IMR-90 (cell line): ENCODE measurements around the gene RNH1. TPM values are rescaled to one million over a fixed set of nuclear protein-coding genes. Genes with fewer than 3 reads are reported as not detected.

Experiments
- ATAC-seq: fragments of 200-7000 bp; cut with Tn5 transposase; 2 replicates; pipeline ENCODE4 v1.9.1; 2020; ENCODE audit warnings: low read depth, mild to moderate bottlenecking, moderate library complexity
- BruUV-seq: library from RNA; stranded (reverse); fragments of 400-500 nt; replicated peaks from 2 replicates; lab custom pipeline; 2021; lab: Mats Ljungman, UMichigan
- CTCF ChIA-PET: fragments of 300-600 bp; formaldehyde crosslinking; extraction: SDS; loops from one replicate; lab custom pipeline; 2021; ENCODE audit warnings: antibody characterized with exemption; lab: Yijun Ruan, JAX
- POLR2A ChIA-PET: fragments of 300-600 bp; sonication (Branson Sonifier 250); formaldehyde crosslinking; loops from one replicate; lab custom pipeline; 2022; ENCODE audit warnings: antibody characterized with exemption; ENCODE audit not compliant: unreplicated experiment; lab: Charles Lee
- DNase-seq: peaks from one replicate; pipeline ENCODE4 v3.0.0; 2013
- H2AFZ ChIP-seq: replicated peaks from 2 replicates; pipeline ENCODE3; 2013; ENCODE audit warnings: low read length, mild to moderate bottlenecking; ENCODE audit not compliant: poor library complexity
- H2AK5ac ChIP-seq: 2 replicates; pipeline ENCODE4 v1.6.1; 2013; ENCODE audit warnings: low read depth, low read length, inconsistent platforms
- H2AK9ac ChIP-seq: replicated peaks from 2 replicates; pipeline ENCODE3; 2013; ENCODE audit warnings: mild to moderate bottlenecking, low read depth, low read length, moderate library complexity; ENCODE audit not compliant: poor library complexity
- H2BK120ac ChIP-seq: 2 replicates; pipeline ENCODE4 v1.6.1; 2013; ENCODE audit warnings: low read depth, low read length, inconsistent platforms
- H2BK15ac ChIP-seq: 3 replicates; pipeline ENCODE4 v1.6.1; 2013; ENCODE audit warnings: low read depth, low read length, inconsistent platforms
- H2BK20ac ChIP-seq: 2 replicates; pipeline ENCODE4 v1.6.1; 2013; ENCODE audit warnings: low read depth, mild to moderate bottlenecking, inconsistent platforms, low read length, moderate library complexity
- H2BK5ac ChIP-seq: 2 replicates; pipeline ENCODE4 v1.6.1; 2013; ENCODE audit warnings: mild to moderate bottlenecking, low read depth, low read length, inconsistent platforms; ENCODE audit not compliant: poor library complexity, severe bottlenecking
- H3K14ac ChIP-seq: replicated peaks from 2 replicates; pipeline ENCODE4 v1.6.1; 2013; ENCODE audit warnings: low read depth, low read length, inconsistent platforms
- H3K18ac ChIP-seq: 2 replicates; pipeline ENCODE4 v1.6.1; 2013; ENCODE audit warnings: low read depth, low read length, control low read depth
- H3K23ac ChIP-seq: 2 replicates; pipeline ENCODE4 v1.6.1; 2013; ENCODE audit warnings: low read depth, low read length, inconsistent platforms
- H3K27ac ChIP-seq: 2 replicates; pipeline ENCODE4 v1.5.1; 2013; ENCODE audit warnings: mild to moderate bottlenecking, control low read depth, low read length; ENCODE audit not compliant: insufficient read depth
- H3K27me3 ChIP-seq: 2 replicates; pipeline ENCODE4 v1.6.1; 2013; ENCODE audit warnings: low read length; ENCODE audit not compliant: control insufficient read depth, insufficient read depth
- H3K36me3 ChIP-seq: 2 replicates; pipeline ENCODE4 v1.6.1; 2013; ENCODE audit warnings: low read length, mixed read lengths; ENCODE audit not compliant: control insufficient read depth, insufficient read depth
- H3K4ac ChIP-seq: 2 replicates; pipeline ENCODE4 v1.6.1; 2013; ENCODE audit warnings: low read depth, low read length, inconsistent platforms
- H3K4me1 ChIP-seq: 2 replicates; pipeline ENCODE4 v1.6.1; 2013; ENCODE audit warnings: low read length, mixed read lengths; ENCODE audit not compliant: control insufficient read depth, insufficient read depth
- H3K4me2 ChIP-seq: 2 replicates; pipeline ENCODE4 v1.6.1; 2013; ENCODE audit warnings: low read depth, mild to moderate bottlenecking, control low read depth, low read length, moderate library complexity
- H3K4me3 ChIP-seq: 2 replicates; pipeline ENCODE4 v1.5.1; 2013; ENCODE audit warnings: low read depth, mild to moderate bottlenecking, control low read depth, low read length, moderate library complexity; ENCODE audit not compliant: insufficient read depth
- H3K56ac ChIP-seq: 2 replicates; pipeline ENCODE4 v1.6.1; 2013; ENCODE audit warnings: low read length, inconsistent platforms; ENCODE audit not compliant: insufficient read depth; ENCODE audit errors: extremely low read depth
- H3K79me1 ChIP-seq, 2 experiments: 2 replicates each; pipeline ENCODE4 v1.6.1; 2013; ENCODE audit warnings: low read length in 2 of 2, inconsistent platforms in 1 of 2, low read depth in 1 of 2
- H3K9ac ChIP-seq: 2 replicates; pipeline ENCODE4 v1.6.1; 2013; ENCODE audit warnings: low read depth, low read length, control low read depth
- H3K9me1 ChIP-seq: 2 replicates; pipeline ENCODE4 v1.6.1; 2013; ENCODE audit warnings: low read length, inconsistent platforms; ENCODE audit not compliant: insufficient read depth
- H3K9me3 ChIP-seq: 2 replicates; pipeline ENCODE4 v1.6.1; 2013; ENCODE audit warnings: low read length; ENCODE audit not compliant: control insufficient read depth, insufficient read depth
- H4K20me1 ChIP-seq: 2 replicates; pipeline ENCODE4 v1.6.1; 2013; ENCODE audit warnings: low read length, inconsistent platforms; ENCODE audit not compliant: insufficient read depth
- H4K5ac ChIP-seq: 2 replicates; pipeline ENCODE4 v1.6.1; 2013; ENCODE audit warnings: mild to moderate bottlenecking, low read depth, low read length, control low read depth
- H4K8ac ChIP-seq, 2 experiments: 2 replicates each; pipeline ENCODE4 v1.6.1; 2013; ENCODE audit warnings: low read depth in 2 of 2, low read length in 2 of 2, control low read depth in 1 of 2, inconsistent platforms in 1 of 2
- H4K91ac ChIP-seq: 2 replicates; pipeline ENCODE4 v1.6.1; 2013; ENCODE audit warnings: low read depth, low read length, inconsistent platforms; ENCODE audit not compliant: insufficient read depth
- BHLHE40 ChIP-seq: fragments of 150-350 bp; IDR thresholded peaks from 2 replicates; pipeline ENCODE4 v1.6.1; 2016; ENCODE audit warnings: mild to moderate bottlenecking, low read depth, low read length
- CEBPB ChIP-seq: IDR thresholded peaks from 2 replicates; pipeline ENCODE4 v1.6.1; 2012; ENCODE audit warnings: low read depth, low read length, improper control_type of control experiment
- CHD1 ChIP-seq: IDR thresholded peaks from 2 replicates; pipeline ENCODE4 v1.6.1; 2012; ENCODE audit warnings: low read depth, low read length, improper control_type of control experiment
- FOS ChIP-seq: fragments of 150-350 bp; IDR thresholded peaks from 2 replicates; pipeline ENCODE4 v1.6.1; 2016; ENCODE audit warnings: low read depth, low read length
- MAFK ChIP-seq: IDR thresholded peaks from 2 replicates; pipeline ENCODE4 v1.6.1; 2012; ENCODE audit warnings: low read depth, low read length, improper control_type of control experiment
- MAZ ChIP-seq: IDR thresholded peaks from 2 replicates; pipeline ENCODE4 v1.6.1; 2012; ENCODE audit warnings: low read depth, mild to moderate bottlenecking, low read length, improper control_type of control experiment, moderate library complexity, borderline replicate concordance
- MXI1 ChIP-seq: IDR thresholded peaks from 2 replicates; pipeline ENCODE4 v1.6.1; 2012; ENCODE audit warnings: low read depth, mild to moderate bottlenecking, low read length, moderate library complexity, borderline replicate concordance
- NFE2L2 ChIP-seq: fragments of 150-350 bp; IDR thresholded peaks from 2 replicates; pipeline ENCODE4 v1.6.1; 2016; ENCODE audit warnings: low read depth, mild to moderate bottlenecking, low read length
- POLR2A ChIP-seq: IDR thresholded peaks from 2 replicates; pipeline ENCODE4 v1.6.1; 2012; ENCODE audit warnings: mild to moderate bottlenecking, low read depth, low read length
- RAD21 ChIP-seq: IDR thresholded peaks from 2 replicates; pipeline ENCODE4 v1.6.1; 2012; ENCODE audit warnings: low read length, improper control_type of control experiment
- RFX5 ChIP-seq: IDR thresholded peaks from 2 replicates; pipeline ENCODE4 v1.8.0; 2012; ENCODE audit warnings: low read depth, mild to moderate bottlenecking, low read length, moderate library complexity
- SMC3 ChIP-seq: fragments of 150-350 bp; IDR thresholded peaks from 2 replicates; pipeline ENCODE4 v1.6.1; 2016; ENCODE audit warnings: low read depth, mild to moderate bottlenecking, antibody characterized with exemption, low read length, moderate library complexity
- WGBS, 2 experiments: methylation state at CpG; one replicate each; pipeline versions ENCODE4 v1.1.5 to v1.1.7; 2013; ENCODE audit warnings: missing lambda C conversion rate in 2 of 2; ENCODE audit not compliant: insufficient read length in 1 of 2; ENCODE audit errors: extremely low coverage in 2 of 2; 5-methylcytosine and 5-hydroxymethylcytosine counted together
- dilution Hi-C: fragments of 300-500 bp; cut with HindIII; formaldehyde crosslinking; loops from one replicate; pipeline ENCODE4 v1.14.3; 2018; ENCODE audit warnings: low sequenced_read_pairs; ENCODE audit not compliant: unreplicated experiment
- in situ Hi-C: fragments of 300-500 bp; cut with MboI; formaldehyde crosslinking; loops from 3 replicates; pipeline ENCODE4 v1.14.3; 2019; ENCODE audit warnings: low sequenced_read_pairs, inconsistent platforms, mixed read lengths
- intact Hi-C: fragments of 100-400 bp; cut with micrococcal nuclease; formaldehyde crosslinking; loops from 2 replicates; pipeline ENCODE4 v1.10.0; 2022
- polyA plus RNA-seq, 3 experiments: library from polyadenylated mRNA; depleted of rRNA; stranded (reverse); fragments of >200 nt; gene quantifications; 2 replicates each; pipeline ENCODE4 v1.2.3, GENCODE V29; 2012; ENCODE audit warnings: low replicate concordance in 1 of 3
- total RNA-seq: library from RNA; depleted of rRNA; stranded (reverse); fragments of >200 nt; gene quantifications from 2 replicates; pipeline ENCODE4 v1.2.3, GENCODE V29; 2012
- TF ChIP-seq, protein P1 (sequence below): fragments of 150-350 bp; IDR thresholded peaks from 2 replicates; pipeline ENCODE4 v1.6.1; 2017; ENCODE audit warnings: mild to moderate bottlenecking, antibody characterized with exemption, low read length, low read depth
- TF ChIP-seq, protein P2 (sequence below): conservative IDR thresholded peaks from 2 replicates; pipeline ENCODE4 v1.5.1; 2012; ENCODE audit warnings: mild to moderate bottlenecking, low read depth, low read length, improper control_type of control experiment

RNH1 gene
- total and polyA plus RNA-seq, 2 of the 4 experiments (the other 2 are of a cell fraction): 138 to 247 TPM

DNA sequence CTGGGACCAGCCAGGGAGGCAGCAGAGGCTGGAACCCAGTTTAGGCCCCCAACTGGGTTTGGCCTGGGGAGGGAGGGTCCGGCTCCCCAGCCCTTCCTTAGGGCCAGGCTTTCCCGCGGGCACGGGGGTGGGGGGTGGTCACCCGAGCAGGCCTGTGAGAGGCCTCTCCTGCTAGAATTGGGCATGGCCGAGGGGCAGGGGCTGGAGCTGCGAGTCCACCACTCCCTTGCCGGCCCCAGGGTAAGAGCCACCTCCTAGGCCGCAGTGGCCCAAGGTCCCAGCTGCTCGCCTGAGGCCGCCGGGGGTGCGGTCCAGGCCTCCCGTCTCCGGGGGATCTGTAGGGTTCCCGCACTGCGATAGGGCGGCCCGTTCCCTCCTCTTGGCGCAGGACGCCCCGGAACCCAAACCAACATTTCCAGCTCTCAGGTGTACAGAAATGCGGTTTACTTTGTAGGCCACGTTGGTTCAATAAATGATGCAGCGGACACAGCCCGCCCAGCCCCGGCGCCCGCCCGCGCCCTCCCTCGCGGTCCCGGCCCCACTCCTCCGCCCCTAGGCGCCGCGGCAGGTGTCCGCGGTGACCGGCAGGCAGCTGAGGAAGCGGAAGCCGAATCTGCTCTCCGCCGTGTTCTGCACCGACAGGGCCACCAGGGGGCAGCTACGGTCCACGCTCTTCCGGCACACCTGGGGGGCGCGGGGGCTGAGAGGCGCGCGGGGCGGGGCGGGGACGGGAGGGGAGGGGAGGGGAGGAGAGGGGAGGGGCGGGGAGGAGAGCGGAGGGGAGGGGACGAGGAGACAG is 47.6 kb upstream of the RNH1 start:
- H2AFZ ChIP-seq: peak overlapping the region; percentile 67
- H3K4me2 ChIP-seq: no peak overlapping the region; the same call in 1 of the 2 replicates
- no peaks in the 10 kb centered on the region for H3K79me1 ChIP-seq
- peaks cover 2% of the 10 kb centered on the region; the same call in 1 of the 2 replicates for H3K4me1 ChIP-seq
- no peak overlapping the region for H4K8ac ChIP-seq
- no peak overlapping the region for H3K14ac ChIP-seq
- no peak overlapping the region for H3K56ac ChIP-seq
- H3K27ac ChIP-seq: no peak overlapping the region
- ATAC-seq (peak; percentile 77), DNase-seq (no peak)
- no peak overlapping the region for H3K4ac ChIP-seq
- H4K20me1 ChIP-seq: peaks cover 6% of the 10 kb centered on the region; the same call in 1 of the 2 replicates
- H2AK9ac ChIP-seq: no peak overlapping the region
- no peak overlapping the region for H2BK15ac ChIP-seq
- peaks cover 57% of the 10 kb centered on the region for H3K27me3 ChIP-seq
- no peak overlapping the region for H2BK20ac ChIP-seq
- no peak overlapping the region for H4K91ac ChIP-seq
- no peak overlapping the region for H2BK120ac ChIP-seq
- BruUV-seq: no TSS peak
- in situ Hi-C loops: no loop called here
- TF ChIP-seq SMC3: no peak; the same call in 1 of the 2 replicates
- TF ChIP-seq CEBPB: no peak
- TF ChIP-seq NFE2L2: no peak
- TF ChIP-seq RFX5: no peak
- TF ChIP-seq MAFK: no peak
- TF ChIP-seq BHLHE40: no peak
- TF ChIP-seq, protein P1, sequence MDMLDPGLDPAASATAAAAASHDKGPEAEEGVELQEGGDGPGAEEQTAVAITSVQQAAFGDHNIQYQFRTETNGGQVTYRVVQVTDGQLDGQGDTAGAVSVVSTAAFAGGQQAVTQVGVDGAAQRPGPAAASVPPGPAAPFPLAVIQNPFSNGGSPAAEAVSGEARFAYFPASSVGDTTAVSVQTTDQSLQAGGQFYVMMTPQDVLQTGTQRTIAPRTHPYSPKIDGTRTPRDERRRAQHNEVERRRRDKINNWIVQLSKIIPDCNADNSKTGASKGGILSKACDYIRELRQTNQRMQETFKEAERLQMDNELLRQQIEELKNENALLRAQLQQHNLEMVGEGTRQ: no peak
- TF ChIP-seq CHD1: no peak
- TF ChIP-seq POLR2A: no peak
- TF ChIP-seq, protein P2, sequence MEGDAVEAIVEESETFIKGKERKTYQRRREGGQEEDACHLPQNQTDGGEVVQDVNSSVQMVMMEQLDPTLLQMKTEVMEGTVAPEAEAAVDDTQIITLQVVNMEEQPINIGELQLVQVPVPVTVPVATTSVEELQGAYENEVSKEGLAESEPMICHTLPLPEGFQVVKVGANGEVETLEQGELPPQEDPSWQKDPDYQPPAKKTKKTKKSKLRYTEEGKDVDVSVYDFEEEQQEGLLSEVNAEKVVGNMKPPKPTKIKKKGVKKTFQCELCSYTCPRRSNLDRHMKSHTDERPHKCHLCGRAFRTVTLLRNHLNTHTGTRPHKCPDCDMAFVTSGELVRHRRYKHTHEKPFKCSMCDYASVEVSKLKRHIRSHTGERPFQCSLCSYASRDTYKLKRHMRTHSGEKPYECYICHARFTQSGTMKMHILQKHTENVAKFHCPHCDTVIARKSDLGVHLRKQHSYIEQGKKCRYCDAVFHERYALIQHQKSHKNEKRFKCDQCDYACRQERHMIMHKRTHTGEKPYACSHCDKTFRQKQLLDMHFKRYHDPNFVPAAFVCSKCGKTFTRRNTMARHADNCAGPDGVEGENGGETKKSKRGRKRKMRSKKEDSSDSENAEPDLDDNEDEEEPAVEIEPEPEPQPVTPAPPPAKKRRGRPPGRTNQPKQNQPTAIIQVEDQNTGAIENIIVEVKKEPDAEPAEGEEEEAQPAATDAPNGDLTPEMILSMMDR: peak; percentile 50
- TF ChIP-seq RAD21: peak; percentile 50
- no peak for TF ChIP-seq MXI1
- TF ChIP-seq FOS: no peak
- peak; percentile 60; the same call in 1 of the 2 replicates for TF ChIP-seq MAZ
- H2AK5ac ChIP-seq: no peak overlapping the region
- no peak overlapping the region for H4K5ac ChIP-seq
- ChIA-PET CTCF (interaction anchor here (0.5 to 1.3 kb wide), 4 partner anchors 9 to 254 kb away, joined by 3 read pairs; no protein-coding TSS in a partner anchor), POLR2A (no interaction called here)
- 17% methylated on average over 18 of the region's 60 CpGs; no CpG with 5 or more reads in 1 of the 2 experiments for whole genome bisulfite sequencing, 2 experiments
- H3K9me3 ChIP-seq: no peaks in the 10 kb centered on the region
- no peak overlapping the region for H3K4me3 ChIP-seq
- no peaks in the 10 kb centered on the region for H3K9me1 ChIP-seq
- H3K18ac ChIP-seq: no peak overlapping the region
- intact Hi-C loops: loop anchor here (10.0 kb wide), 1 partner anchor 170 kb away; no protein-coding TSS in a partner anchor
- dilution Hi-C loops: no loop called here
- H3K36me3 ChIP-seq: peaks cover 2% of the 10 kb centered on the region; the same call in 1 of the 2 replicates
- H3K9ac ChIP-seq: no peak overlapping the region
- no peak overlapping the region for H3K23ac ChIP-seq
- H2BK5ac ChIP-seq: no peak overlapping the region
